HG03039 (cell line): ENCODE results near the gene LAG3.

Source experiments
- ATAC-seq: cut with Tn5 transposase; IDR thresholded peaks from one replicate; pipeline ENCODE4 v1.9.1; 2021; ENCODE audit warnings: mild to moderate bottlenecking, moderate library complexity; ENCODE audit not compliant: unreplicated experiment

Gene LAG3

GRCh38 chr12:6771091-6771495 lies 1.2 kb upstream of the LAG3 start:
- no peak for ATAC-seq

- ATAC-seq: no peak
Observed at GRCh38 chr12:6771509-6772330, 600 bp upstream of the LAG3 start.

- no peak for ATAC-seq
Observed at GRCh38 chr12:6772726-6773589, 638 bp downstream of the LAG3 start.

GRCh38 chr12:6773590-6774351 lies 1.5 kb downstream of the LAG3 start:
- no peak for ATAC-seq

- ATAC-seq: no peak
Observed at GRCh38 chr12:6774499-6775062, 2.3 kb downstream of the LAG3 start.

- ATAC-seq: no peak
Observed at GRCh38 chr12:6775185-6776174, 3.2 kb downstream of the LAG3 start.

- ATAC-seq: no peak
Observed at GRCh38 chr12:6777386-6777785, 5.1 kb downstream of the LAG3 start.

- no peak for ATAC-seq
Observed at GRCh38 chr12:6778217-6778573, 5.9 kb downstream of the LAG3 start.

- ATAC-seq: peak; percentile 75
Observed at GRCh38 chr12:6778574-6779550, 6.5 kb downstream of the LAG3 start.

GRCh38 chr12:6779708-6780432 lies 7.5 kb downstream of the LAG3 start:
- no peak for ATAC-seq

GRCh38 chr12:6780573-6780972 lies 8.3 kb downstream of the LAG3 start:
- ATAC-seq: no peak

GRCh38 chr12:6782119-6782518 lies 9.8 kb downstream of the LAG3 start:
- no peak for ATAC-seq

- ATAC-seq: no peak
Observed at GRCh38 chr12:6782850-6783566, 10.7 kb downstream of the LAG3 start.

GRCh38 chr12:6783828-6784227 lies 11.5 kb downstream of the LAG3 start:
- ATAC-seq: no peak

- no peak for ATAC-seq
Observed at GRCh38 chr12:6784296-6784695, 12.0 kb downstream of the LAG3 start.

- no peak for ATAC-seq
Observed at GRCh38 chr12:6784761-6785160, 12.4 kb downstream of the LAG3 start.

- no peak for ATAC-seq
Observed at GRCh38 chr12:6786416-6787094, 14.2 kb downstream of the LAG3 start.
